Measurements from ENCODE around the gene LRRN4.

The LRRN4 gene

GRCh38 chr20:6083926-6084325, 30.1 kb upstream of the LRRN4 start:
- TF ChIP-seq CSDC2 (CRISPR knock-in tag; IDR thresholded peaks at IDR 0.05): no peak
- no peak for ATAC-seq

- ATAC-seq: peak; percentile 40; the same call in 1 of the 3 replicates
Measured at GRCh38 chr20:6081236-6081635, 27.4 kb upstream of the LRRN4 start.

GRCh38 chr20:6079016-6079415, 25.2 kb upstream of the LRRN4 start:
- TF ChIP-seq, protein P1, sequence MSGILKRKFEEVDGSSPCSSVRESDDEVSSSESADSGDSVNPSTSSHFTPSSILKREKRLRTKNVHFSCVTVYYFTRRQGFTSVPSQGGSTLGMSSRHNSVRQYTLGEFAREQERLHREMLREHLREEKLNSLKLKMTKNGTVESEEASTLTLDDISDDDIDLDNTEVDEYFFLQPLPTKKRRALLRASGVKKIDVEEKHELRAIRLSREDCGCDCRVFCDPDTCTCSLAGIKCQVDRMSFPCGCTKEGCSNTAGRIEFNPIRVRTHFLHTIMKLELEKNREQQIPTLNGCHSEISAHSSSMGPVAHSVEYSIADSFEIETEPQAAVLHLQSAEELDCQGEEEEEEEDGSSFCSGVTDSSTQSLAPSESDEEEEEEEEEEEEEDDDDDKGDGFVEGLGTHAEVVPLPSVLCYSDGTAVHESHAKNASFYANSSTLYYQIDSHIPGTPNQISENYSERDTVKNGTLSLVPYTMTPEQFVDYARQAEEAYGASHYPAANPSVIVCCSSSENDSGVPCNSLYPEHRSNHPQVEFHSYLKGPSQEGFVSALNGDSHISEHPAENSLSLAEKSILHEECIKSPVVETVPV (CRISPR knock-in tag; IDR thresholded peaks at IDR 0.05): no peak
- TF ChIP-seq ZNF70 (CRISPR knock-in tag; IDR thresholded peaks at IDR 0.05) (no peak), ARNTL (CRISPR knock-in tag; IDR thresholded peaks at IDR 0.05; ENCODE audit: borderline replicate concordance, low read depth) (no peak), ZFP3 (CRISPR knock-in tag; IDR thresholded peaks at IDR 0.05) (no peak), TSHZ2 (CRISPR knock-in tag; IDR thresholded peaks at IDR 0.05) (no peak), ZFP30 (CRISPR knock-in tag; IDR thresholded peaks at IDR 0.05) (no peak), TCF4 (CRISPR knock-in tag; IDR thresholded peaks at IDR 0.05; ENCODE audit: borderline replicate concordance) (no peak), CSDC2 (CRISPR knock-in tag; IDR thresholded peaks at IDR 0.05) (no peak), ZC3H10 (CRISPR knock-in tag; IDR thresholded peaks at IDR 0.05) (no peak), RARB (CRISPR knock-in tag; IDR thresholded peaks at IDR 0.05) (no peak), PPARA (CRISPR knock-in tag; IDR thresholded peaks at IDR 0.05; ENCODE audit: borderline replicate concordance) (no peak), PATZ1 (CRISPR knock-in tag; IDR thresholded peaks at IDR 0.05; ENCODE audit: borderline replicate concordance) (no peak)
- TF ChIP-seq, protein P2, sequence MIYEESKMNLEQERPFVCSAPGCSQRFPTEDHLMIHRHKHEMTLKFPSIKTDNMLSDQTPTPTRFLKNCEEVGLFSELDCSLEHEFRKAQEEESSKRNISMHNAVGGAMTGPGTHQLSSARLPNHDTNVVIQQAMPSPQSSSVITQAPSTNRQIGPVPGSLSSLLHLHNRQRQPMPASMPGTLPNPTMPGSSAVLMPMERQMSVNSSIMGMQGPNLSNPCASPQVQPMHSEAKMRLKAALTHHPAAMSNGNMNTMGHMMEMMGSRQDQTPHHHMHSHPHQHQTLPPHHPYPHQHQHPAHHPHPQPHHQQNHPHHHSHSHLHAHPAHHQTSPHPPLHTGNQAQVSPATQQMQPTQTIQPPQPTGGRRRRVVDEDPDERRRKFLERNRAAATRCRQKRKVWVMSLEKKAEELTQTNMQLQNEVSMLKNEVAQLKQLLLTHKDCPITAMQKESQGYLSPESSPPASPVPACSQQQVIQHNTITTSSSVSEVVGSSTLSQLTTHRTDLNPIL (CRISPR knock-in tag; IDR thresholded peaks at IDR 0.05; ENCODE audit: low read depth): no peak
- ATAC-seq: no peak

More at GRCh38 chr20:6081236-6081635, 27.4 kb upstream of the LRRN4 start:
- TF ChIP-seq GLIS3 (CRISPR knock-in tag; IDR thresholded peaks at IDR 0.05) (no peak), ZNF565 (CRISPR knock-in tag; conservative IDR thresholded peaks at IDR 0.05; ENCODE audit: low read depth) (no peak)

DNA sequence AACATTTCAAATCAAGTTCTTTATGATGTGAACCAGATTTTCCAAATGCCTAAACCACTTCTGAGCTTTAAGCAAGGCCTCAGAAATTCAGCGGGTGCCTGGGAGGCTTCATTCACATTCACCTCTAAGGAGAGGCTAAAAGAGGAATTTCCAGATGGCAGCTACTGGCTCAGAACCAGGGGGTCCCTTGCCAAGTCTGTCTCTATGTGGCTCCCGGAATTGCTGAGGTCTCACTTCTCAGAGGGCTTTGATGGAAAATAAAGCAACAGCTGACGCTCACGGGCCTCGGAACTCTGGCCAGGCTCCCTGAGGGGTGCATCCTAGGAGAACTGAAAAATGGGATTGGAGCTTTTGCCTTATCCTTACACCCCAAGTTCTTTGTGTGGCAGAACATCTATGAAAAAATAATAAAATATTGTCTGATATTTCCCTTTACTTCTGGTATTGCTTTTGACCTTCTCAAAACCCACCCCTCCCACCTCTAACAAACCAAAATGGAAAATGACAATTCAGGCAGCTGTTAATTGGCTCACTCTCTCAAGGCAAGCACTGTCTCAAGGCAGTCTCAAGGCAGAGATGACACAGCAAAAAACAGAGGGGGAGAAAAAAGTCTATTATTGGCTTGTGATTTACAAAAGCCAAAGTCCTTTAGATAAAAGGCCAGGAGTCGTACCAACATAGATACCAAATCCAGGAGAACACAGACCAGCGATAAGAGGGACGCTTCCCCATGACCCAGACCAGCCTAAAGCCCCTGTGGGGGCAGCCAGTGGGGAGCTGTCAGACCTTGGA, 21.8 kb upstream of the LRRN4 start:
- ATAC-seq: no peak; the same call in 2 of the 3 replicates
- TF ChIP-seq ESRRG (CRISPR knock-in tag; IDR thresholded peaks at IDR 0.05) (no peak), ISL1 (CRISPR knock-in tag; IDR thresholded peaks at IDR 0.05) (peak; percentile 46)

DNA sequence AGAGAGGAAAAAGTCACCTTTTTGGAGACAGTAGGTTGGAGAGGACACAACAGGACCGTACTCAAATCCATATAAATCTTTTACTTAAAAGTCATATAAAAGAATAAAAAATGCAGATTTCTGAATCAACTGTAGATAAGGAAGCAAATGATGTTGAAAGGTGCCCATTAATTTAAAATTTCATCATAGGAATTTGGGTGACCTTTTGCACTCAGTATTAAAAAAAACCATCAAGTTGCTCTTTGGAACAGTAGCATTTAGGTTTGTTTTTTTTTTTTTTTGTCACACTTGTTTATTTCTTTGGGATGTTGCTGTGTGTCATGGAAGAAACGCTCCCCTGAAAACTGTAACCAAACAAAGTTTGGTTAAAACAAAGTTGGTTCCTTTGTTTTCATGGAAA, 20.9 kb upstream of the LRRN4 start:
- no peak for ATAC-seq
- TF ChIP-seq PATZ1 (CRISPR knock-in tag; IDR thresholded peaks at IDR 0.05; ENCODE audit: borderline replicate concordance) (no peak), ESRRG (CRISPR knock-in tag; IDR thresholded peaks at IDR 0.05) (no peak), CSDC2 (CRISPR knock-in tag; IDR thresholded peaks at IDR 0.05) (no peak), ISL1 (CRISPR knock-in tag; IDR thresholded peaks at IDR 0.05) (no peak), PPARA (CRISPR knock-in tag; IDR thresholded peaks at IDR 0.05; ENCODE audit: borderline replicate concordance) (no peak)
